HL-60 (cell line): Measurements from ENCODE around the gene ATP6V1B1.

Experiments
- DNase-seq, 2 experiments: peaks; one replicate each; pipeline ENCODE4 v3.0.0-alpha.2; 2010 to 2020; ENCODE audit warnings: low read depth in 1 of 2, low spot score in 1 of 2
- H3K27ac ChIP-seq: fragments of 250-450 bp; sonication (Bioruptor Pico); replicated peaks from 2 replicates; pipeline ENCODE4 v1.5.1; 2020; ENCODE audit warnings: mild to moderate bottlenecking, moderate library complexity
- H3K27me3 ChIP-seq: fragments of 250-450 bp; sonication (Bioruptor Pico); 2 replicates; pipeline ENCODE4 v1.5.1; 2021; ENCODE audit warnings: mild to moderate bottlenecking, moderate library complexity; ENCODE audit not compliant: insufficient read depth, poor library complexity, severe bottlenecking
- H3K4me3 ChIP-seq: replicated peaks from 2 replicates; pipeline ENCODE4 v1.5.1; 2011; ENCODE audit warnings: mild to moderate bottlenecking, control low read depth, low read length; ENCODE audit not compliant: insufficient read depth
- CTCF ChIP-seq: IDR thresholded peaks from one replicate; pipeline ENCODE4 v1.5.1; 2011; ENCODE audit warnings: low read length, control low read depth, inconsistent platforms; ENCODE audit not compliant: insufficient read depth
- GABPA ChIP-seq: IDR thresholded peaks from 2 replicates; pipeline ENCODE4 v1.6.1; 2012; ENCODE audit warnings: low read depth
- POLR2AphosphoS5 ChIP-seq: IDR thresholded peaks from 2 replicates; pipeline ENCODE4 v1.6.1; 2012; ENCODE audit warnings: low read depth
- REST ChIP-seq: IDR thresholded peaks from 2 replicates; pipeline ENCODE4 v1.6.1; 2012; ENCODE audit warnings: low read depth; ENCODE audit not compliant: insufficient replicate concordance
- SPI1 ChIP-seq: IDR thresholded peaks from 2 replicates; pipeline ENCODE4 v1.6.1; 2012; ENCODE audit warnings: low read depth, mild to moderate bottlenecking, borderline replicate concordance

ATP6V1B1 gene

DNA sequence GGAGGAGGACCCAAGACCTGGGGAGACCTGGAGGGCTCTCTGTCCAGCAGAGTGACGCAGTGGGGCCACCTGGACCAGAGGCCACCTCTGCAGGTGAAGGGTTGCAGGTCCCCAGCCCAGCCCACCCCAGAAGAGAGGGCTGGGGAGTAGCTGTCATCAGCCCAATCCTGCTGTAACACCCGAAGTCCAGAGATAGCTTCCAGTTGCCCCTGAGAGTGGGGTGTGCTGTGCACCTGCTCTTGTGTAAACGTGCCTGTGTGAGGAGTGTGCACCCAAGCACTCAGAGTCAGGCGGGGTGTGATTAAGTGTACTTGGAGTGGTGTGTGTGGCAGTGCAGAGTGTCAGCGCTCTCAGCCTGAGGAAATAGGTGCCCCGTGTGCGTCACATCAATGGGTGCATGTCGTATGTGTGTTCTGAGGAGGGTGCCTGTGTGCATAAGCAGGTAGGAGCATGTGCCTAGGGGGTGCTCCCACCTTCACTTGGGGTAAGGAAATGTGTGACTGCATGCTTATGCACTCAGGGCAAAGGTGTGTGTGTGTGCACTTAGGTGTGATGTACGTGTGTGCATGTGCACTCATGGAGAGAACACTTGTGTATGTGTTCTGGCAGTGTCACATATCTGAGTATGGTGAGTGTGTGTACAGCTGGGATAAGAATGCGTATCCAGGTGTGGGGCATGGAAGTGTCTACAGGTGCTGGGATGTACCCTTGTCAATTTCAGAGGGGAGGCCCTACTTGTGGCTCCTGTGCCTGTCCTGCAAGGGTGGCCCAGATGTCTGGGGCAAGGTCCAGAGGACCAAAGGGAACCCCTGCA lies 672 bp downstream of the ATP6V1B1 start:
- no peak overlapping the region for H3K4me3 ChIP-seq
- no peak for DNase-seq
- H3K27ac ChIP-seq = no peak overlapping the region
- H3K27me3 ChIP-seq = no peaks in the 10 kb centered on the region
- TF ChIP-seq GABPA = no peak
- TF ChIP-seq POLR2AphosphoS5 = no peak
- no peak for TF ChIP-seq SPI1
- no peak for TF ChIP-seq REST
- no peak for TF ChIP-seq CTCF

DNA sequence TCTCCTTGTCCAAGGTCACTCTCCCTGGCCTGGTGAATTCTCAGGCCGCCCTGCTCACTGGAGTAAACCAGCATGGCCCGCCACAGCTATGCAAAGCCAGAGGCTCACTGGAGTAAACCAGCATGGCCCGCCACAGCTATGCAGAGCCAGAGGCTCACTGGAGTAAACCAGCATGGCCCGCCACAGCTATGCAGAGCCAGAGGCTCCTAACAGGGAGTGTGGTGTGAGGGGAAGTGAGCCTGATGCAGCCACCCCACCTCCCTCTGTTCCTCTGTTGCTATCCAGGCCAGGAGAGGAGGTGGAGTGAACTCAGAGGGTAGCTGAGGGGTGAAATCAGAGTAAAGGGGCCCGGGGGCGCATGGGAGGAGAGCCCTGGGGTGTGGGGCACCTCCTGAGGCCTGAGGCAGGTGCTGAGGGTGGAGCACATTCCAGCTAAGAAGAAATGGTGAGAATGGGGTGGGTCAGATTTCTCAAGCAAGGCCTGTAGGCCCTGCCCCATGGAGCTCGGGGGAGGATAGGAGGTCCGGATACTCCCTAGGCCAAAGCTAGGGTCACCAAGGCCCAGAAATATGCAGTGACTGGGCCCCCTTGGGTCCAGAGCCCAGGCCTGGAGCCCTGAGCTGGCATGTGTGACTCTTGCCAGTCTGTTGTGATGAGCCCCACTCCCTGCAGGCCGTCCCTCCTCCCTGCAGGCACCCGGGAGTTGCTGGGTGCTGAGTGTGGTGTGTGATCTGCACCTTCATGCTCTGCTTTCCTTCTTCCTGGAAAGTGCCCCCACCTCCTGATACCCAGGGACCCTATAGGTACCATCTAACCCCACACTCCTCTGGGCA lies 1.5 kb downstream of the ATP6V1B1 start:
- DNase-seq = no peak

GRCh38 chr2:70937866-70938585 lies 2.3 kb downstream of the ATP6V1B1 start:
- no peak for TF ChIP-seq REST
- no peak for TF ChIP-seq CTCF
- no peak for TF ChIP-seq POLR2AphosphoS5
- TF ChIP-seq SPI1 = no peak
- TF ChIP-seq GABPA = no peak
- no peak overlapping the region for H3K27ac ChIP-seq
- DNase-seq = no peak
- H3K4me3 ChIP-seq = no peak overlapping the region
- no peaks in the 10 kb centered on the region for H3K27me3 ChIP-seq

More for the DNA sequence above, 1.5 kb downstream of the ATP6V1B1 start:
- H3K27ac ChIP-seq = no peak overlapping the region
- no peak for TF ChIP-seq POLR2AphosphoS5
- no peak for TF ChIP-seq GABPA
- H3K4me3 ChIP-seq = no peak overlapping the region
- no peaks in the 10 kb centered on the region for H3K27me3 ChIP-seq

DNA sequence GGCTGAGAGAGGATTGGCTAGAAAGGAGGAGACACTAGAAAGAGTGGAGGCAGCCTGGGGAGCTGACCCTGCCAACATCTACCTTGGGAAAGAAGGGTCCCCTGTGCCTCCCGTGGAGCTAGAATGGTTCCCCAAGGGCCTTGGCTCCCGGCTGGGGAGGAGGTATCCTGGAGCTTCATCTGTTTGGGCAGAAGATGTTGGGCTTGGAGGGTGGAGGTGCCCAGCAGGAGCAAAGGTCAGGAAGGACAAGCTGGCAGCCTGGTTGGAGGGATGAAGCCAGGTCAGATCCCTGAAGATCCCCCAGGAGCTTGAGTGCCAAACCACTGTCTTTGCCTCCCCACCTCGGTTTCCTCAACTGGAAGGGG lies 2.9 kb downstream of the ATP6V1B1 start:
- Histone ChIP-seq H3K27me3 (no peaks in the 10 kb centered on the region), H3K4me3 (no peak overlapping the region), H3K27ac (no peak overlapping the region)
- no peak for TF ChIP-seq REST
- no peak for TF ChIP-seq CTCF
- no peak for DNase-seq
